ACHN (cell line): Measurements from ENCODE around the gene RAB11A.

Experiments
- DNase-seq: peaks from one replicate; pipeline ENCODE4 v3.0.0-alpha.2; 2015
- in situ Hi-C: cut with HindIII; loops from 2 replicates; pipeline ENCODE4 v1.10.0; 2017; ENCODE audit warnings: low sequenced_read_pairs, low pct_ligation_motif_present, low pct_unique_long_range_greater_than_20kb

RAB11A gene

DNA sequence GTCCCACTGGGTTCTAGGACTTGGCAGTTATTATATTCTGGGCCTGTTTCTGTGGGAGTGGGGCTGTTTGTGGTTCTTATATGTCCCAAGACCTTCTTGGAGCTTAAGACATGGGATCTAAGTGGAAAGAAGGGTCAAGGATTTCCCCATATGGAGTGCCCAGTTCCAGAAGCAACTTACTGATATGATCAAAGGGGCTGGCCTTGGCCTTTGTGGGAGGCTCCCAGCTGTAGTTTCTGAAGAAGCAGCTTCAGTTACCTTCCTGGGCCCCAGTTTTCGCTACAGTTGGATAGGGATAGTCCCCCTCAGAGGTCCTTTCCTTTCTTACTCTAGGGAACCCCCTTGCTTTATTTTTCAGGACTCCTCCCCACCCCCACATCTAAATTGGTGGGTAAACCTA lies 56.0 kb downstream of the RAB11A start:
- in situ Hi-C loops, result no loop called here
- DNase-seq, result no peak

DNA sequence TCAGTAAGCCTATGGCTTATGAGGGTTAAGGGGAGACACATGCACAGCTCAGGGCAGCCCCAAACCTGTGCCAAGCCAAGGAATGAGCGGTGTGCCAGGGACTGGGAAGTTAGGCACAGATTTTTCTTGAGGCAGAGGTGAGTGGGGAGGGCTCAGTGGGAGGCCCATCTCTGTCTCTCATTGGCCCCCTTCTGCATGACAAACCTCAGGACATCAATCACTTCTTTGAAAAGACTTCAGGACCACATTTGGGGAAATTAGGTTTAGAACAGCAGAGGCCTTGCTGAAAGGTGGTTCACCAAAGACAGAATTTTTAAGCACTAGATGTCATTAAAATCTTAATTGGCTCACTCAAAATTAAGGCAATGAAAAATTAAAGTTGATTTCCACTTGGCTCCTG lies 57.2 kb downstream of the RAB11A start:
- DNase-seq, result no peak
- in situ Hi-C loops, result no loop called here

DNA sequence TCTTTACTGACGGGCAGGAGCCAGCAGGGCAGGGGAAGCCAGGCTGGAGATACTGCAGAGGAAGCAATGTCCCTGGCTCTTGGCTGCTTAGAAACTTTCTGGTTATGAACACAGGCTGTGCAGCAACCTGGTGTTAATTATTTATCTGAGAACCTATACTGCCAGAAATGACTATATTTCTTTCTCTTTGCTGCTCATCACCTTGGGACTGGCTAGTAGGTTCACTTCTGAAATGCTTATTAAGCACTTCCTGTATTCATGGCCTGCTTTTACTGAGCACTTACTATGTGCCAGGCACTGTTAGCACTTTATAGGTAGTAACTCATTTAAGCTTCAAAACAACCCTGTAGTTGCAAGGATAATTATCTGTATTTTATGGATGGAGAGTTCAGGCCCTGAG lies 57.6 kb downstream of the RAB11A start:
- no peak for DNase-seq
- in situ Hi-C loops, result no loop called here

DNA sequence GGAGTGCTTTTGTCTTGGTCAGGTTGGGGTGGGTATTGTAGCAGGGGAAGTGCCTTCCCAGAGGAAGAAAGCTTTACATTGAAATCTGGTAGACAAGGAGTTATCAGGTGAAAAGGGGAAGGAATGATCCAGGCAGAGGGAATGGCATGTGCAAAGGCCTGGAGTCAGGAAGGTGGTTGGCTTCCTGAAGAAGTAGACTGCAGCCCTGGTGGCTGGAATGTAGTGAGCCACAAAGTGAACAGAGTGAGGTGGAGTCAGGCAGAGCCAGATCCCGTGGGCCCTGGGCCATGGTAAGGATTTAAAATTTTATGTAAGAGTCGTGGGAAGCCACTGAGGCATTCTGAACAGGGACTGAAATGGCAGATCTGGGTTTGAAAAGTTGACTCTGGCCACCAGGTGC lies 58.3 kb downstream of the RAB11A start:
- DNase-seq, result peak; percentile 2
- in situ Hi-C loops, result no loop called here

DNA sequence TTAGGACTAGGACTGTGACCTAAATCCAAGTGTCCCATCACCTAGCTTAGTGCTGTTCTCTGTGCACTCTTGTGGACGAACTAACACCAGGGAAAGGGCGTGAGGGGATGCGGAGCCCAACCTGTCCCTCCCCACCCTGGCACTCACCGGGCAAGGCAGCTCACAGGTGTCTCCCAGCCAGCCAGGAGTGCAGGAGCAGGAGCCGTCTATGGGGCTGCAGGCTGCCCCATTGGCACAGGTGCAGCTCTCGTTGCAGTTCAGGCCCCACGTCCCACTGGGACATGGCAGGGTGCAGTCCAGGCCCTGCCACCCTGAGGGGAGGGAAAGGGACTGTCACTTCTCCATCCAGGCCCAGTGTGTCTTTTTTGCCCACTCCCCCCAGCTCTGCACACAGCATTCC lies 60.3 kb downstream of the RAB11A start:
- no peak for DNase-seq
- in situ Hi-C loops, result no loop called here

DNA sequence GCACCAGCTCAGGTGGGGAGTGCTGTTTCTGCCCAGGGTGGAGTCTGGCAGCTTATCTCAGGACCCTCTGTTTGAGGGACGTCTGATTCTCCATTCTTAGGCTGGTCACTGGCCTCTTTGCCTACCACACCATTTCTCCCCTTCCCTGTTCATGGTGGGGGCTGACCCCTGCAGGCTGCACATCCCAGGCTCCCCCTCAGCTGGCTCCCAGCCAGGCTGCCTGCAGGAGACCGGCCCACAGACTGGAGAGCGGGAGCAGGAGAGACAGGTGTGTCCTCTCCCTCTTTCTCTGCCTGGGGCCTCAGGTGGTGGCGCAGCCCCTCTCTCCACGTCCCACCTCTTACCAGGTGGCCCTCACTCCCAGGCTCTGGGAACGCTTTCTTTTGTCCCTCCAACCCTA lies 60.8 kb downstream of the RAB11A start:
- DNase-seq, result no peak
- in situ Hi-C loops, result no loop called here

DNA sequence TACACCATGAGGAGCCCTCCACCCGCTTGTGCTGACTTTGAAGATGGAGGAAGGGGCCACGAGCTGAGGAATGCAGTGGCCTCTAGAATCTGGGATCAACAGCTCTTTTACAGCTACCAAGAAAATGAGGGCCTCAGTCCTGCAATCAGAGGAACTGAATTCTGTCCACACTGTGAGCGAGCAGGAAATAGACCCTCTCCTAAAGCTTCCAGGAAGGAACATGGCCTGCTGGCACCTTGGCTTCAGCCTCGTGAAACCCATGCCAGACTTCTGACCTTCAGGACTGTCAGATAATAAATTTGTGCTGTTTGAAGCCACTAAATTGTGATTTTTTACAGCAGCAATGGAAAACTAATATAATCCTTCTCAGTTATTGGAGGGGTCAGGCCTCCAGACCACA lies 61.9 kb downstream of the RAB11A start:
- no peak for DNase-seq
- in situ Hi-C loops, result no loop called here

DNA sequence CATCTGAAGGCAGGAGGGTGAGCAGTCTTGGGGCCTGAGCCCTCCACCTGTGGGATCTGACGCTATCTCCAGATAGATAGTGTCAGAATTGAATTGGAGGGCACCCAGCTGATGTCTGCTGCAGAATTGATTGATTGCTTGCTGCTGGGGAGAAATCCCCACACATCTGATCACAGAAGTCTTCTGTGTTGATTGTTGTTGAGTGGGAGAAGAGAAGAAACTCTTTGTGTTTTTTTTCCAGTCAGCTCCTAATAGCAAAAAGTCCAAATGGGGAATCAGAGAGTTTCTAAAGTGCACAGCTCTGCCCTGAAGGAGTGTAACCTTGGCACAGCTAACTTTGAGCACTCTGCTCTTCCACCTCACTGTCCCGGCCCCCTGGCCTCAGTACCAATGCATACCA lies 66.1 kb downstream of the RAB11A start:
- in situ Hi-C loops, result no loop called here
- DNase-seq, result no peak

DNA sequence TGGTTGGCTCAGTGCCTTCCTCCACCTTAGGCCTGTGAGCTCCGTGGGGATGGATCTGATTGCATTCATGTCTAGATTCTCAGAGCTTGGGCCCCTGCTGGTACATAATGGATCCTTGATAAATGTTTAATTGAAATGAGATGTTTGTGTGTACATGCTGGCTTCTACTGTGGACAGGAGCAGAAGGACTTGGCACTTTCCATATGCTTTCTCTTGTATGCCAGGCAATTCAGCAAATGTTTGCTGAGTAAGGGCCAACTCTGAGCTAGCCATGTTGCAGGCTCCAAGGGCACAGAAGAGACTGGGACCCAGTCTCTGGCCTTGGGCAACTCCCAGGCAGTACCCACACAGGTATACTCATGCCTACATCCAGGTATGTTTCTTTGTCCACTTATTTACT lies 67.0 kb downstream of the RAB11A start:
- in situ Hi-C loops, result no loop called here
- no peak for DNase-seq

DNA sequence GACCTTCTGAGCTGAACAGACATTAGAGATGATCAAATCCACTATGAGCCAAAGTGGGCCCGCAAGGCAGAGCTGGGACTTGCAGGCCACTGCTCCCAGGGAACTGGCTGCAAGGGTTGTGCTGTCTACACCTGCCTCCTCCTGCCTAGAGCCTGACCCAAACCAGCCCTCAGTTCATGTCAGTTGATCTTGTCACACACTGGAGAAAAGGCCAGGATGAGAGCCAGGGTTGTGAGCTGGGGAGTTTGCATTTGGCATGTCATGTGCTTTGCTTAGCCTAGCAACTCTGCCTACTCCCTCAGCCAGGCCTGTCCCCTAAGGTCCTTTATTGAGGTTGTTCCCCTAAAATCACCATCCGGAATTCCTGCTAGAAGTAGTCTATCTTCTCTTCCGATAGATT lies 67.8 kb downstream of the RAB11A start:
- no peak for DNase-seq
- in situ Hi-C loops, result no loop called here

DNA sequence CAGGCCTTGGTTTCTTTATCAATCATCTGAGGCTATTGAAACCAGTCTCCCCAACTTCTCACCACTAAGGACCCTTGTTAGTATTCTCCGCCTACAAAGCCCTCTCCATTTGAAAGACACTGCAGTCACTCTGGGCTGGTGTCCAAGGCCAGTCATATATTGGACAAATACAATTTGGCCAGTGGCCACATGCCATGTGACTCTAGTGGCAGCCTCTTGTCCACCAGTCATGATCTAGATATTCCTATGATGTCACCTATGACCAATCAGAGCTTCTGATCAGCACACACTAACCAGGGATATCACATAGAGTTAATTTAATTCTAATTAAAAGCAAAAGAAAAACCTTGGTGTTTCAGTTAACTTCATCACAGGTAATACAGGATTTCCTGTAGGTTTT lies 68.2 kb downstream of the RAB11A start:
- in situ Hi-C loops, result no loop called here
- DNase-seq, result no peak

DNA sequence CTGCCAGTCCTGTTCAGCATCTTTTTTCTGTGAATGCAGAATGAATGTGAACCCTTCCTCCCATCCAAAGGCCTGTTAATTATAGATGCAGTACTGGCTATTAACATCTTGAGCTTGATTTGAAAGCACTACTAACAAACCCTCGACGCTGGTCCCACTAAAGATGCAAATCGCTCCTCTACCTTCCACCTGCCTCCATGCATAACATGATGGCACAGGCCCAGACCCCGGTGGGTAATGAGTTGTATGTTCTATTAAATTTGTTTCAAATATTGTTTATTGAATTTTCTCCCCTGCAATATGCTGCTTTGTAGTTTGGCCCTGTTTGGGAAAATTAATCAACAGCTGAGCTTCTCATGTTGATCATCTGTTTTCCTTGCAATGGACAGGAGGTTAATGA lies 69.3 kb downstream of the RAB11A start:
- no peak for DNase-seq
- in situ Hi-C loops, result no loop called here

DNA sequence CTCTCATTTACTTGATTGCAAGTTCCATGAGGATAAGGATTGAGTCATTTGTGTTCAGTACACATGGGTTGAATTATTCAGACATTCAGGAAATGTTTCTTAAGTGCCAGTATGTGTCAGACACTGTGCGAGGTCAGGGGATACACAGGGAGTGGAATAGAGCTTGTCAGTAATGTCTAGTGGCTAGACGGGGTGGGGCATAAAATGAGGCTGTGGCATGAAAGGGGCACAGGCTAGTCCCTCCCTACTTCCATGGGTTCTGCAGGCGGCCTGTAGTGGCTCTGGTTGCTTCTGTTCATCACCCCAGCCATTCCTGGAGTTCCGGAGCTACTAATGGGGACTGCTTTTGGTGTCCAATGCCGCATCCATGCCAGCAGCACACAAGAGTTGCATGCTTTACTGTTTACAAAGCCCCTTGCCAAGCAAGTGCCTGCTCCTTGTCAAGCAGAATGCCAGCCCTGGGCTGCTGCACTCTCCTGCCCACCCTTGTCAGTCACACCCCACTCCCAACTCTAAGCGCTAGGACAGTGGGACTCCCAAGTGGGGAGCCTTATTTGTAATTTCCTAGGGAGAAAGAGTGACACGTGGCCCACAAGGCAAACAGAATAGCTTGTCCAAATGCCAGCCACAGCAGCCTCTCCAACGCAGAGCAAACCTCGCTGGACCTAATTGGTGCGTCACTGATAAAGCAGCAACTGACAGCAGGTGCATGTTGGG lies 70.8 kb downstream of the RAB11A start:
- in situ Hi-C loops, result no loop called here
- peak; percentile 0 for DNase-seq

DNA sequence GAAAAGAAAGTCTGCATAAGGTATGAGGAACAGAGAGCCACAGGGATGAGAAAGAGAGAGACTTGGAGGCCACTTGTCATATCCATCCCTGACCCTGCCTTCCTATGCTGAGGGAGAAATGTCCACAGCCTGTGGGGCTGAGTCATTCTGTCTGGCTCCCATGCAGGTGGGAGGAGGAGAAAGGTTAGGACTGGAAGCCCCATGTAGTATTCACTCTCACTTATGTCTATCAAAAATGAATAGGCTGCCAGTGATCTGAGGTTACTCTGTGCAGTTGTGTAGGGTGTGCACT lies 71.3 kb downstream of the RAB11A start:
- in situ Hi-C loops, result no loop called here
- no peak for DNase-seq
